Upper lobe of left lung (tissue), 4 donors: ENCODE measurements around the gene MSRB1.

ENCODE experiments used
- EP300 ChIP-seq, 4 donors: sonication (generic); formaldehyde crosslinking; IDR thresholded peaks; one replicate each; pipeline ENCODE4 v1.5.1; 2017; ENCODE audit warnings: antibody characterized with exemption in 4 of 4, control low read depth in 2 of 4
- POLR2A ChIP-seq, 4 donors: fragments of 450-650 bp; IDR thresholded peaks; one replicate each; pipeline ENCODE4 v1.5.1; 2016 to 2017; ENCODE audit warnings: antibody characterized with exemption in 4 of 4, mild to moderate bottlenecking in 2 of 4
- TF ChIP-seq, protein P1 (sequence below), 6 experiments: fragments of 450-650 bp in 4 of 6; fragments of 200-600 bp in 2 of 6; sonication (generic) in 2 of 6; IDR thresholded peaks; one replicate each; pipeline ENCODE4 v1.5.1; 2016 to 2019; ENCODE audit warnings: antibody characterized with exemption in 6 of 6

DNA sequence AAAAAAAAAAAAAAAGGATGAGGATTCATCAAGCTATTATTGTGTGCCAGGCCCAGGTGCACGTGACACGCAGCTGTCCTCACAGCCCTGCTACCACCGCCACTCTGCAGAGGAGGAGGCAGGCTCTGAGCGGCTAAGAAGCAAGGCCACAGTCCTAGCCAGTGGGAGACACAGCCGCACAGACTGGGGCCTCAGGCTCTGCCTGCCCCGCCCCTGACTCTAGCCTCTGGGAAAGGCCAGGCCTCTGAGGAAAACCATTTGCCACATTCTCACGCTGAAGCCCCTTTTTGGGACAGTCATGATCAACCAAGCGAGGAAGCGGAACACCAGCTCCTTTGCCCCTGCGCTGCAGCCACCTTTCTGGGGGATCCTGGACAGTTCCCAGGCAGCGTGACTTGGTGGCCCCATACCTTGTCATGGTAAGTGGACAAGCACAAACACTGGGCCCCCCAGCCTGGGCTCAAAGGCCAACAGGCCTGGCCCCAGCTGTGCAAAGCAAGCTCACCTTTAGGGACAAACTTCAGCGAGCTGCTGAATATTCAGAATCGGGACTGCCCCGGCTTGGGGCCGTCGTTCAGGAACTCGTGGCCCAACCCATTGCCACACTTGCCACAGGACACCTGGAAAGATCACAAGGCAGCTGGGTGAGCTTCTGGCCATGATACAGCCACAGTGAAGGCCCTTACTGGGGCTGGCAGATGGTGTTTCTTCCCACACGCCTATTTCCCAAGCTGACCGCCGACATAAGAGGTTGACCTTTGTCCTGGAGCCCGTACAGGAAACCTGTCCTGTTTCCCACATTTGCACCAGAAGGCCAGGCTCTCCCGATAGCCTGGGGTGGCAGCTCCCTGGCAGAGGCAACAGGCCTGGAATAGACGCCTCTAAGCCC lies 2.5 kb downstream of the MSRB1 start:
- TF ChIP-seq EP300 (IDR thresholded peaks at IDR 0.05) (no peak), POLR2A (IDR thresholded peaks at IDR 0.05) (no peak)
- TF ChIP-seq, protein P1, sequence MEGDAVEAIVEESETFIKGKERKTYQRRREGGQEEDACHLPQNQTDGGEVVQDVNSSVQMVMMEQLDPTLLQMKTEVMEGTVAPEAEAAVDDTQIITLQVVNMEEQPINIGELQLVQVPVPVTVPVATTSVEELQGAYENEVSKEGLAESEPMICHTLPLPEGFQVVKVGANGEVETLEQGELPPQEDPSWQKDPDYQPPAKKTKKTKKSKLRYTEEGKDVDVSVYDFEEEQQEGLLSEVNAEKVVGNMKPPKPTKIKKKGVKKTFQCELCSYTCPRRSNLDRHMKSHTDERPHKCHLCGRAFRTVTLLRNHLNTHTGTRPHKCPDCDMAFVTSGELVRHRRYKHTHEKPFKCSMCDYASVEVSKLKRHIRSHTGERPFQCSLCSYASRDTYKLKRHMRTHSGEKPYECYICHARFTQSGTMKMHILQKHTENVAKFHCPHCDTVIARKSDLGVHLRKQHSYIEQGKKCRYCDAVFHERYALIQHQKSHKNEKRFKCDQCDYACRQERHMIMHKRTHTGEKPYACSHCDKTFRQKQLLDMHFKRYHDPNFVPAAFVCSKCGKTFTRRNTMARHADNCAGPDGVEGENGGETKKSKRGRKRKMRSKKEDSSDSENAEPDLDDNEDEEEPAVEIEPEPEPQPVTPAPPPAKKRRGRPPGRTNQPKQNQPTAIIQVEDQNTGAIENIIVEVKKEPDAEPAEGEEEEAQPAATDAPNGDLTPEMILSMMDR (IDR thresholded peaks at IDR 0.05) = no peak
